ENCODE measurements around the gene GLS2.

GLS2 gene

DNA sequence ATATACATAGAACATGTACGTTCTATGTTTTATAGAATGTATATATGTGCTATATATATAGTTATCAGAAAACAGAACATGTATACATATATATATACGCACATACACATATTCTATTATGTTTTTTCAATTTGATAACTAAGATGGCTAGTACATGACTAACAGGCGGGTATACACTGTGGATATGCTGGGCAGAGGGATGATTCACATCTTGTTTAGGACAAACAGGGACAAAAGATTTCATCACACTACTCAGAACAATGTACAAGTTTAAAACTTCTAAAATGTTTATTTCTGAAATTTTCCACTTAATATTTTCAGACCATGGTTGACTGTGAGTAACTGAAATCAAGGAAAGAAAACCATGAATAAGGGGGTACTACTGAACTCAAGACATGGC, 56.1 kb downstream of the GLS2 start:
- DNase-seq (ENCODE audit: low read depth in 2 of 2), result peak; percentile 59 to 83
- TF ChIP-seq, protein P1, sequence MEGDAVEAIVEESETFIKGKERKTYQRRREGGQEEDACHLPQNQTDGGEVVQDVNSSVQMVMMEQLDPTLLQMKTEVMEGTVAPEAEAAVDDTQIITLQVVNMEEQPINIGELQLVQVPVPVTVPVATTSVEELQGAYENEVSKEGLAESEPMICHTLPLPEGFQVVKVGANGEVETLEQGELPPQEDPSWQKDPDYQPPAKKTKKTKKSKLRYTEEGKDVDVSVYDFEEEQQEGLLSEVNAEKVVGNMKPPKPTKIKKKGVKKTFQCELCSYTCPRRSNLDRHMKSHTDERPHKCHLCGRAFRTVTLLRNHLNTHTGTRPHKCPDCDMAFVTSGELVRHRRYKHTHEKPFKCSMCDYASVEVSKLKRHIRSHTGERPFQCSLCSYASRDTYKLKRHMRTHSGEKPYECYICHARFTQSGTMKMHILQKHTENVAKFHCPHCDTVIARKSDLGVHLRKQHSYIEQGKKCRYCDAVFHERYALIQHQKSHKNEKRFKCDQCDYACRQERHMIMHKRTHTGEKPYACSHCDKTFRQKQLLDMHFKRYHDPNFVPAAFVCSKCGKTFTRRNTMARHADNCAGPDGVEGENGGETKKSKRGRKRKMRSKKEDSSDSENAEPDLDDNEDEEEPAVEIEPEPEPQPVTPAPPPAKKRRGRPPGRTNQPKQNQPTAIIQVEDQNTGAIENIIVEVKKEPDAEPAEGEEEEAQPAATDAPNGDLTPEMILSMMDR (IDR thresholded peaks at IDR 0.05; ENCODE audit: low read depth, low read length), result no peak
- no peak overlapping the region for H3K4me3 ChIP-seq (replicated peaks in 1 of 2; ENCODE audit: low read depth in 2 of 2, low read length in 2 of 2)

DNA sequence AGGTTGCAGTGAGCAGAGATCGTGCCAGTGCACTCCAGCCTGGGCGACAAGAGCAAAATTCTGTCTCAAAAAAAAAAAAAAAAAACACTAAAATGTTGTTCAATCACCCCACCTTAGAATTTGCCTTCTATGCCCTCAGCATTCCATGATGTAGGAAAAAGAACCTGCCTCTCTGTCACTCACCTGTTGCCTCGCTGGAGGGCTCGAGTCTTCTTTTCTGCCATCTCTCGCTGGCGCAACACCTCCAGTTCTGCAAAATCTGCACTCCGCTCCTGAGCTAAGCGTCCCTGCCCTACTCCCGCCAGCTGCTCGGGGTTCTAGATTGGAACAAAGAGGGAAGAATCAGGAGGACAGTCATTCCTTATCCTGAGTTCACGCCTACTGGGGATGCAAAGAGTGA, 56.7 kb downstream of the GLS2 start:
- H3K4me3 ChIP-seq (replicated peaks in 1 of 2; ENCODE audit: low read depth in 2 of 2, low read length in 2 of 2), result no peak overlapping the region
- TF ChIP-seq, protein P1 (IDR thresholded peaks at IDR 0.05; ENCODE audit: low read depth, low read length), result no peak
- no peak for DNase-seq (ENCODE audit: low read depth in 2 of 2)

DNA sequence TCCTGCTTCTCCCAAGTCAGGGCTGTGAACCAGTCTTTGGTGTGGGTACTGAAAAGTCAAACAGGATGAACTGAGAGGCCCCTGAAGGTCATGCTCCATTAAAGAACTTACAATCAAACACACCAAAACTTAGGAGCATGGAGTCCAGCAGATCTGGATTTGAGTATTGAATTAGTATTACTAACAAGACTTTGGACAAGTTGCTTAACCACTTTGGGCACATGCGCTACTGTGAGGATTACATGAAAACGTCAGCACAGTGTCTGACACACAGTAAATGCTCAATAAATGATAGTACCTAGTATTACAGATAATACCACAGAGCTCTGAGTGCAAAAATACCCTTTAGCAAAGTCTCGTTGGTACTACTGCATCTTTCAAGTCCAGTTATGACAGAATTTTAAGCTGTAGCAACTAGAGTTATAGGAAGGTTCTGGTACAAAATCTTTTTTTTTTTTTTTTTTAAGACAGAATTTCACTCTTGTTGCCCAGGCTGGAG, 62.0 kb downstream of the GLS2 start:
- H3K4me3 ChIP-seq (replicated peaks in 1 of 2; ENCODE audit: low read depth in 2 of 2, low read length in 2 of 2), result no peak overlapping the region
- no peak for DNase-seq (ENCODE audit: low read depth in 2 of 2)
- TF ChIP-seq, protein P1 (IDR thresholded peaks at IDR 0.05; ENCODE audit: low read depth, low read length), result no peak

- no peak for DNase-seq (ENCODE audit: low read depth in 2 of 2)
- TF ChIP-seq, protein P1 (IDR thresholded peaks at IDR 0.05; ENCODE audit: low read depth, low read length), result no peak
- H3K4me3 ChIP-seq (replicated peaks in 1 of 2; ENCODE audit: low read depth in 2 of 2, low read length in 2 of 2), result no peak overlapping the region
These were observed 62.8 kb downstream of the GLS2 start for GRCh38 chr12:56425193-56425592.

All from cardiac fibroblast (primary cell).